Tibial nerve (tissue), 4 donors: Measurements from ENCODE around the gene HSPB1. TPM values are rescaled to one million over a fixed set of nuclear protein-coding genes. Genes with fewer than 3 reads are reported as not detected.

Experiments
- DNase-seq, 2 donors: peaks; one replicate each; pipeline ENCODE4 v3.0.0-alpha.2; 2019; ENCODE audit warnings: low spot score in 2 of 2
- H3K27ac ChIP-seq, 4 donors: fragments of 200-600 bp; sonication (generic) in 3 of 4; one replicate each; pipeline ENCODE4 v1.5.1; 2017 to 2019; ENCODE audit warnings: mild to moderate bottlenecking in 1 of 4
- H3K27me3 ChIP-seq, 2 donors: fragments of 200-600 bp; sonication (generic) in 1 of 2; one replicate each; pipeline versions ENCODE4 v1.5.1 to v1.6.0; 2017 to 2019
- H3K36me3 ChIP-seq, 3 donors: fragments of 200-600 bp; sonication (generic); one replicate each; pipeline ENCODE4 v1.5.1; 2018 to 2019
- H3K4me1 ChIP-seq, 4 donors: fragments of 200-600 bp; sonication (generic) in 3 of 4; one replicate each; pipeline ENCODE4 v1.5.1; 2017 to 2019
- H3K4me3 ChIP-seq, 4 donors: fragments of 200-600 bp; sonication (generic) in 3 of 4; one replicate each; pipeline ENCODE4 v1.5.1; 2017 to 2019; ENCODE audit warnings: mild to moderate bottlenecking in 1 of 4, moderate library complexity in 1 of 4
- H3K9me3 ChIP-seq, 4 donors: fragments of 200-600 bp; sonication (generic) in 3 of 4; one replicate each; pipeline ENCODE4 v1.5.1; 2017 to 2019
- CTCF ChIP-seq, 5 experiments: fragments of 200-600 bp in 3 of 5; fragments of 450-650 bp in 2 of 5; sonication (generic) in 3 of 5; IDR thresholded peaks; one replicate each; pipeline ENCODE4 v1.5.1; 2016 to 2019; ENCODE audit warnings: antibody characterized with exemption in 5 of 5, mild to moderate bottlenecking in 3 of 5, moderate library complexity in 2 of 5
- EP300 ChIP-seq, 2 donors: sonication (generic); formaldehyde crosslinking; IDR thresholded peaks; one replicate each; pipeline ENCODE4 v1.6.1; 2017; ENCODE audit warnings: antibody characterized with exemption in 2 of 2, mild to moderate bottlenecking in 1 of 2
- POLR2A ChIP-seq, 2 donors: fragments of 450-650 bp; IDR thresholded peaks; one replicate each; pipeline ENCODE4 v1.6.1; 2017; ENCODE audit warnings: antibody characterized with exemption in 2 of 2, mild to moderate bottlenecking in 2 of 2, moderate library complexity in 2 of 2
- WGBS, 2 donors: methylation state at CpG; one replicate each; pipeline ENCODE4 v1.1.5; 2018; 5-methylcytosine and 5-hydroxymethylcytosine counted together
- total RNA-seq, 4 donors: library from RNA; depleted of rRNA; stranded (reverse); fragments of >200 nt; gene quantifications; one replicate each; pipeline ENCODE4 v1.1.0, GENCODE V29; 2016

HSPB1 gene
- total RNA-seq, 4 donors from 2014 or later, result 272 to 385 (median 324) TPM

GRCh38 chr7:76272142-76272541 is 30.3 kb upstream of the HSPB1 start:
- Histone ChIP-seq H3K27me3 (peaks cover 4 to 77% of the 10 kb centered on the region in 2 donors), H3K36me3 (no peaks in the 10 kb centered on the region), H3K9me3 (no peaks in the 10 kb centered on the region), H3K27ac (no peak overlapping the region), H3K4me3 (no peak overlapping the region), H3K4me1 (peaks cover 0 to 16% (median 3%) of the 10 kb centered on the region in 4 donors)
- TF ChIP-seq EP300 (IDR thresholded peaks at IDR 0.05), result no peak
- TF ChIP-seq CTCF (IDR thresholded peaks at IDR 0.05), result no peak
- TF ChIP-seq POLR2A (IDR thresholded peaks at IDR 0.05), result no peak
- 92 to 95% methylated on average over 6 of the region's 6 CpGs for WGBS, 2 donors
- no peak for DNase-seq

- no peak overlapping the region for H3K27ac ChIP-seq
- H3K27me3 ChIP-seq, result peaks cover 4 to 70% of the 10 kb centered on the region in 2 donors
- no peak overlapping the region for H3K4me3 ChIP-seq
- no peak for DNase-seq
- TF ChIP-seq CTCF (IDR thresholded peaks at IDR 0.05) (no peak), POLR2A (IDR thresholded peaks at IDR 0.05) (no peak), EP300 (IDR thresholded peaks at IDR 0.05) (no peak)
- H3K36me3 ChIP-seq, result no peaks in the 10 kb centered on the region
- WGBS, 2 donors, result 23 to 28% methylated on average over 7 of the region's 7 CpGs
- H3K9me3 ChIP-seq, result no peaks in the 10 kb centered on the region
- peaks cover 0 to 7% (median 0%) of the 10 kb centered on the region in 4 donors for H3K4me1 ChIP-seq
Measured at GRCh38 chr7:76272851-76273497, 29.5 kb upstream of the HSPB1 start.

- TF ChIP-seq POLR2A (IDR thresholded peaks at IDR 0.05), result no peak
- TF ChIP-seq EP300 (IDR thresholded peaks at IDR 0.05), result no peak
- no peak for TF ChIP-seq CTCF (IDR thresholded peaks at IDR 0.05)
- no peak for DNase-seq
- no peaks in the 10 kb centered on the region for H3K36me3 ChIP-seq
- no peak overlapping the region for H3K27ac ChIP-seq
- H3K9me3 ChIP-seq, result no peaks in the 10 kb centered on the region
- H3K4me3 ChIP-seq, result no peak overlapping the region
- 74 to 77% methylated on average over 5 of the region's 5 CpGs for whole genome bisulfite sequencing, 2 donors
- peaks cover 4 to 65% of the 10 kb centered on the region in 2 donors for H3K27me3 ChIP-seq
- peaks cover 0 to 2% (median 0%) of the 10 kb centered on the region in 4 donors for H3K4me1 ChIP-seq
Measured at GRCh38 chr7:76273503-76273902, 29.0 kb upstream of the HSPB1 start.

GRCh38 chr7:76278540-76278939 is 23.9 kb upstream of the HSPB1 start:
- Histone ChIP-seq H3K9me3 (no peaks in the 10 kb centered on the region), H3K4me1 (peaks cover 0 to 30% (median 8%) of the 10 kb centered on the region in 4 donors), H3K27ac (no peak overlapping the region), H3K36me3 (no peaks in the 10 kb centered on the region), H3K4me3 (no peak overlapping the region), H3K27me3 (peaks cover 0 to 55% of the 10 kb centered on the region in 2 donors)
- TF ChIP-seq EP300 (IDR thresholded peaks at IDR 0.05) (no peak), CTCF (IDR thresholded peaks at IDR 0.05) (no peak), POLR2A (IDR thresholded peaks at IDR 0.05) (no peak)
- 100% methylated on average over 1 of the region's 1 CpG for WGBS, 2 donors
- no peak for DNase-seq

GRCh38 chr7:76280408-76280807 is 22.1 kb upstream of the HSPB1 start:
- Histone ChIP-seq H3K36me3 (no peaks in the 10 kb centered on the region), H3K9me3 (no peaks in the 10 kb centered on the region), H3K27ac (no peak overlapping the region), H3K4me1 (peaks cover 0 to 30% (median 8%) of the 10 kb centered on the region in 4 donors), H3K4me3 (no peak overlapping the region), H3K27me3 (peaks cover 0 to 47% of the 10 kb centered on the region in 2 donors)
- WGBS, 2 donors, result 13 to 14% methylated on average over 22 to 24 of the region's 25 CpGs
- no peak for DNase-seq
- TF ChIP-seq EP300 (IDR thresholded peaks at IDR 0.05), result no peak
- TF ChIP-seq CTCF (IDR thresholded peaks at IDR 0.05), result no peak
- no peak for TF ChIP-seq POLR2A (IDR thresholded peaks at IDR 0.05)
